GM12878 (cell line): ENCODE data around the gene TMTC1. TPM values are rescaled to one million over a fixed set of nuclear protein-coding genes. Genes with fewer than 3 reads are reported as not detected.

Source experiments
- ATF7 ChIP-seq: fragments of 450-650 bp; IDR thresholded peaks from 2 replicates; pipeline ENCODE4 v1.6.1; 2016; ENCODE audit warnings: low read depth, mild to moderate bottlenecking
- CBX5 ChIP-seq: sonication (generic); IDR thresholded peaks from 2 replicates; pipeline ENCODE4 v1.6.1; 2016; ENCODE audit warnings: low read depth, moderate library complexity, mild to moderate bottlenecking, inconsistent platforms
- CHD4 ChIP-seq: fragments of 200-600 bp; sonication (generic); IDR thresholded peaks from 2 replicates; pipeline ENCODE4 v1.6.1; 2016; ENCODE audit warnings: mild to moderate bottlenecking
- ESRRA ChIP-seq: IDR thresholded peaks from 2 replicates; pipeline ENCODE4 v1.6.1; 2012; ENCODE audit warnings: mild to moderate bottlenecking, low read length, improper control_type of control experiment
- GATAD2B ChIP-seq: fragments of 450-650 bp; conservative IDR thresholded peaks from 2 replicates; pipeline ENCODE4 v1.6.1; 2017; ENCODE audit warnings: low read depth, mild to moderate bottlenecking, moderate library complexity
- KAT2A ChIP-seq: conservative IDR thresholded peaks from 2 replicates; pipeline ENCODE4 v1.6.1; 2011; ENCODE audit warnings: low read depth, low read length; ENCODE audit not compliant: control insufficient read depth
- LARP7 ChIP-seq: fragments of 450-650 bp; IDR thresholded peaks from 2 replicates; pipeline ENCODE4 v1.6.1; 2017; ENCODE audit warnings: mild to moderate bottlenecking
- MYB ChIP-seq: fragments of 150-350 bp; IDR thresholded peaks from 2 replicates; pipeline ENCODE4 v1.6.1; 2014; ENCODE audit warnings: mild to moderate bottlenecking, low read depth, low read length, borderline replicate concordance
- NBN ChIP-seq: fragments of 450-650 bp; IDR thresholded peaks from 2 replicates; pipeline ENCODE4 v1.6.1; 2016
- NFIC ChIP-seq: IDR thresholded peaks from 2 replicates; pipeline ENCODE4 v1.6.1; 2012; ENCODE audit warnings: low read depth, mild to moderate bottlenecking, inconsistent platforms, low read length, moderate library complexity
- NR2C1 ChIP-seq: fragments of 450-650 bp; IDR thresholded peaks from 2 replicates; pipeline ENCODE4 v1.6.1; 2017; ENCODE audit warnings: antibody characterized with exemption, mild to moderate bottlenecking, moderate library complexity
- NRF1 ChIP-seq: conservative IDR thresholded peaks from 2 replicates; pipeline ENCODE4 v1.6.1; 2011; ENCODE audit warnings: mild to moderate bottlenecking, low read depth, low read length, improper control_type of control experiment
- POLR2AphosphoS2 ChIP-seq: IDR thresholded peaks from 2 replicates; pipeline ENCODE4 v1.6.1; 2011; ENCODE audit warnings: low read depth, mild to moderate bottlenecking, low read length, improper control_type of control experiment, moderate library complexity
- RCOR1 ChIP-seq: conservative IDR thresholded peaks from 2 replicates; pipeline ENCODE4 v1.6.1; 2012; ENCODE audit warnings: low read depth, low read length, improper control_type of control experiment
- TARDBP ChIP-seq: IDR thresholded peaks from 2 replicates; pipeline ENCODE4 v1.6.1; 2016; ENCODE audit warnings: borderline replicate concordance
- TCF3 ChIP-seq: IDR thresholded peaks from 2 replicates; pipeline ENCODE4 v1.6.1; 2012; ENCODE audit warnings: low read depth, mild to moderate bottlenecking, low read length, borderline replicate concordance; ENCODE audit not compliant: insufficient read depth
- WRNIP1 ChIP-seq: IDR thresholded peaks from 2 replicates; pipeline ENCODE4 v1.6.1; 2011; ENCODE audit warnings: low read depth, low read length, improper control_type of control experiment, borderline replicate concordance
- ZBED1 ChIP-seq: IDR thresholded peaks from 2 replicates; pipeline ENCODE4 v1.6.1; 2016; ENCODE audit warnings: borderline replicate concordance
- polyA plus RNA-seq, 11 experiments: library from polyadenylated mRNA; depleted of rRNA in 4 of 11; unstranded in 6 of 11; stranded (reverse) in 5 of 11; fragments of >200 nt; fragmentation: Nextera tagmentation in 4 of 11; fragmentation: Illumina TruSeq in 1 of 11; extraction: Ambion mirVana in 4 of 11; extraction: Trizol in 1 of 11; gene quantifications; 1 replicate in 1 of 11; 2 replicates in 10 of 11; pipeline versions ENCODE4 v1.2.1 to v1.2.3, GENCODE V29; 2011 to 2016; ENCODE audit warnings: inconsistent platforms in 2 of 11, missing spikeins in 2 of 11, low read depth in 1 of 11
- total RNA-seq, 4 experiments: library from RNA; depleted of rRNA in 3 of 4; stranded (reverse); fragments of >200 nt in 3 of 4; fragmentation: Illumina TruSeq in 1 of 4; extraction: Trizol in 1 of 4; gene quantifications; 2 replicates each; pipeline versions ENCODE4 v1.2.1 to v1.2.3, GENCODE V29; 2013 to 2021
- TF ChIP-seq, protein P1 (sequence below): IDR thresholded peaks from 2 replicates; pipeline ENCODE4 v1.6.1; 2012; ENCODE audit warnings: mild to moderate bottlenecking, low read depth, low read length
- TF ChIP-seq, protein P2 (sequence below): fragments of 450-650 bp; IDR thresholded peaks from 2 replicates; pipeline ENCODE4 v1.6.1; 2017; ENCODE audit warnings: antibody characterized with exemption, mild to moderate bottlenecking, moderate library complexity
- TF ChIP-seq, protein P3 (sequence below): IDR thresholded peaks from 2 replicates; pipeline ENCODE4 v1.6.1; 2011; ENCODE audit warnings: low read depth, low read length, improper control_type of control experiment, borderline replicate concordance
- TF ChIP-seq, protein P4 (sequence below): IDR thresholded peaks from 2 replicates; pipeline ENCODE4 v1.6.1; 2012; ENCODE audit warnings: low read depth, low read length, improper control_type of control experiment
- TF ChIP-seq, protein P5 (sequence below): fragments of 450-650 bp; IDR thresholded peaks from 2 replicates; pipeline ENCODE4 v1.6.1; 2014; ENCODE audit warnings: mild to moderate bottlenecking
- TF ChIP-seq, protein P6 (sequence below): fragments of 450-650 bp; IDR thresholded peaks from 2 replicates; pipeline ENCODE4 v1.6.1; 2016; ENCODE audit warnings: mild to moderate bottlenecking

The TMTC1 gene
- total and polyA plus RNA-seq, 10 of the 15 experiments (the other 5 are each of a cell fraction or from before 2014, with no cell fraction given) = 0.10 to 20.9 (median 0.57) TPM

DNA sequence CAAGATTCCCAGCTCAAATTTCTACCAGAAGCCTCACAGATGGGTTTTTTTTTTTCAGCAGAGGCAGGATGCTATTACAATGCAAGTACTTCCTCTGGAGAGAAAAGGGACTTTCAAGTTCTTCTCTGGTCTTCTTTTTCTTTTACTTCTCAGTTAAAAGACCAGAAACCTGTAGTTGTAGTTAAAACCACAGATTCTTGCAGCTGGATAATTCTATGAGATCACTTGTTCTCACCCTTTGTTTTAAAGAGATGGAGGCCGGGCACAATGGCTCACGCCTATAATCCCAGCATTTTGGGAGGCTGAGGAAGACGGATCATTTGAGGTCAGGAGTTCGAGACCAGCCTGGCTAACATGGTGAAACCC is 238.7 kb downstream of the TMTC1 start (continued):
- TF ChIP-seq, protein P1, sequence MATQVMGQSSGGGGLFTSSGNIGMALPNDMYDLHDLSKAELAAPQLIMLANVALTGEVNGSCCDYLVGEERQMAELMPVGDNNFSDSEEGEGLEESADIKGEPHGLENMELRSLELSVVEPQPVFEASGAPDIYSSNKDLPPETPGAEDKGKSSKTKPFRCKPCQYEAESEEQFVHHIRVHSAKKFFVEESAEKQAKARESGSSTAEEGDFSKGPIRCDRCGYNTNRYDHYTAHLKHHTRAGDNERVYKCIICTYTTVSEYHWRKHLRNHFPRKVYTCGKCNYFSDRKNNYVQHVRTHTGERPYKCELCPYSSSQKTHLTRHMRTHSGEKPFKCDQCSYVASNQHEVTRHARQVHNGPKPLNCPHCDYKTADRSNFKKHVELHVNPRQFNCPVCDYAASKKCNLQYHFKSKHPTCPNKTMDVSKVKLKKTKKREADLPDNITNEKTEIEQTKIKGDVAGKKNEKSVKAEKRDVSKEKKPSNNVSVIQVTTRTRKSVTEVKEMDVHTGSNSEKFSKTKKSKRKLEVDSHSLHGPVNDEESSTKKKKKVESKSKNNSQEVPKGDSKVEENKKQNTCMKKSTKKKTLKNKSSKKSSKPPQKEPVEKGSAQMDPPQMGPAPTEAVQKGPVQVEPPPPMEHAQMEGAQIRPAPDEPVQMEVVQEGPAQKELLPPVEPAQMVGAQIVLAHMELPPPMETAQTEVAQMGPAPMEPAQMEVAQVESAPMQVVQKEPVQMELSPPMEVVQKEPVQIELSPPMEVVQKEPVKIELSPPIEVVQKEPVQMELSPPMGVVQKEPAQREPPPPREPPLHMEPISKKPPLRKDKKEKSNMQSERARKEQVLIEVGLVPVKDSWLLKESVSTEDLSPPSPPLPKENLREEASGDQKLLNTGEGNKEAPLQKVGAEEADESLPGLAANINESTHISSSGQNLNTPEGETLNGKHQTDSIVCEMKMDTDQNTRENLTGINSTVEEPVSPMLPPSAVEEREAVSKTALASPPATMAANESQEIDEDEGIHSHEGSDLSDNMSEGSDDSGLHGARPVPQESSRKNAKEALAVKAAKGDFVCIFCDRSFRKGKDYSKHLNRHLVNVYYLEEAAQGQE = no peak
- TF ChIP-seq ZBED1 (no peak), NR2C1 (no peak), KAT2A (no peak), LARP7 (no peak), MYB (no peak), CHD4 (no peak), RCOR1 (no peak), GATAD2B (0 out of 2 replicates have a peak, but pooled peaks have one; percentile 35), POLR2AphosphoS2 (no peak), CBX5 (no peak), WRNIP1 (no peak), NBN (no peak), ATF7 (peak; percentile 67), NRF1 (no peak), TARDBP (no peak), TCF3 (no peak), NFIC (peak; percentile 32; the same call in 1 of the 2 replicates), ESRRA (no peak)
- TF ChIP-seq, protein P2, sequence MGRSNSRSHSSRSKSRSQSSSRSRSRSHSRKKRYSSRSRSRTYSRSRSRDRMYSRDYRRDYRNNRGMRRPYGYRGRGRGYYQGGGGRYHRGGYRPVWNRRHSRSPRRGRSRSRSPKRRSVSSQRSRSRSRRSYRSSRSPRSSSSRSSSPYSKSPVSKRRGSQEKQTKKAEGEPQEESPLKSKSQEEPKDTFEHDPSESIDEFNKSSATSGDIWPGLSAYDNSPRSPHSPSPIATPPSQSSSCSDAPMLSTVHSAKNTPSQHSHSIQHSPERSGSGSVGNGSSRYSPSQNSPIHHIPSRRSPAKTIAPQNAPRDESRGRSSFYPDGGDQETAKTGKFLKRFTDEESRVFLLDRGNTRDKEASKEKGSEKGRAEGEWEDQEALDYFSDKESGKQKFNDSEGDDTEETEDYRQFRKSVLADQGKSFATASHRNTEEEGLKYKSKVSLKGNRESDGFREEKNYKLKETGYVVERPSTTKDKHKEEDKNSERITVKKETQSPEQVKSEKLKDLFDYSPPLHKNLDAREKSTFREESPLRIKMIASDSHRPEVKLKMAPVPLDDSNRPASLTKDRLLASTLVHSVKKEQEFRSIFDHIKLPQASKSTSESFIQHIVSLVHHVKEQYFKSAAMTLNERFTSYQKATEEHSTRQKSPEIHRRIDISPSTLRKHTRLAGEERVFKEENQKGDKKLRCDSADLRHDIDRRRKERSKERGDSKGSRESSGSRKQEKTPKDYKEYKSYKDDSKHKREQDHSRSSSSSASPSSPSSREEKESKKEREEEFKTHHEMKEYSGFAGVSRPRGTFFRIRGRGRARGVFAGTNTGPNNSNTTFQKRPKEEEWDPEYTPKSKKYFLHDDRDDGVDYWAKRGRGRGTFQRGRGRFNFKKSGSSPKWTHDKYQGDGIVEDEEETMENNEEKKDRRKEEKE = no peak
- TF ChIP-seq, protein P3, sequence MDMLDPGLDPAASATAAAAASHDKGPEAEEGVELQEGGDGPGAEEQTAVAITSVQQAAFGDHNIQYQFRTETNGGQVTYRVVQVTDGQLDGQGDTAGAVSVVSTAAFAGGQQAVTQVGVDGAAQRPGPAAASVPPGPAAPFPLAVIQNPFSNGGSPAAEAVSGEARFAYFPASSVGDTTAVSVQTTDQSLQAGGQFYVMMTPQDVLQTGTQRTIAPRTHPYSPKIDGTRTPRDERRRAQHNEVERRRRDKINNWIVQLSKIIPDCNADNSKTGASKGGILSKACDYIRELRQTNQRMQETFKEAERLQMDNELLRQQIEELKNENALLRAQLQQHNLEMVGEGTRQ = no peak
- TF ChIP-seq, protein P4, sequence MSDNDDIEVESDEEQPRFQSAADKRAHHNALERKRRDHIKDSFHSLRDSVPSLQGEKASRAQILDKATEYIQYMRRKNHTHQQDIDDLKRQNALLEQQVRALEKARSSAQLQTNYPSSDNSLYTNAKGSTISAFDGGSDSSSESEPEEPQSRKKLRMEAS = no peak
- TF ChIP-seq, protein P5, sequence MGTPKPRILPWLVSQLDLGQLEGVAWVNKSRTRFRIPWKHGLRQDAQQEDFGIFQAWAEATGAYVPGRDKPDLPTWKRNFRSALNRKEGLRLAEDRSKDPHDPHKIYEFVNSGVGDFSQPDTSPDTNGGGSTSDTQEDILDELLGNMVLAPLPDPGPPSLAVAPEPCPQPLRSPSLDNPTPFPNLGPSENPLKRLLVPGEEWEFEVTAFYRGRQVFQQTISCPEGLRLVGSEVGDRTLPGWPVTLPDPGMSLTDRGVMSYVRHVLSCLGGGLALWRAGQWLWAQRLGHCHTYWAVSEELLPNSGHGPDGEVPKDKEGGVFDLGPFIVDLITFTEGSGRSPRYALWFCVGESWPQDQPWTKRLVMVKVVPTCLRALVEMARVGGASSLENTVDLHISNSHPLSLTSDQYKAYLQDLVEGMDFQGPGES = no peak
- TF ChIP-seq, protein P6, sequence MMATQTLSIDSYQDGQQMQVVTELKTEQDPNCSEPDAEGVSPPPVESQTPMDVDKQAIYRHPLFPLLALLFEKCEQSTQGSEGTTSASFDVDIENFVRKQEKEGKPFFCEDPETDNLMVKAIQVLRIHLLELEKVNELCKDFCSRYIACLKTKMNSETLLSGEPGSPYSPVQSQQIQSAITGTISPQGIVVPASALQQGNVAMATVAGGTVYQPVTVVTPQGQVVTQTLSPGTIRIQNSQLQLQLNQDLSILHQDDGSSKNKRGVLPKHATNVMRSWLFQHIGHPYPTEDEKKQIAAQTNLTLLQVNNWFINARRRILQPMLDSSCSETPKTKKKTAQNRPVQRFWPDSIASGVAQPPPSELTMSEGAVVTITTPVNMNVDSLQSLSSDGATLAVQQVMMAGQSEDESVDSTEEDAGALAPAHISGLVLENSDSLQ = no peak
